ENCODE measurements around the gene GDPD4.

The GDPD4 gene

DNA sequence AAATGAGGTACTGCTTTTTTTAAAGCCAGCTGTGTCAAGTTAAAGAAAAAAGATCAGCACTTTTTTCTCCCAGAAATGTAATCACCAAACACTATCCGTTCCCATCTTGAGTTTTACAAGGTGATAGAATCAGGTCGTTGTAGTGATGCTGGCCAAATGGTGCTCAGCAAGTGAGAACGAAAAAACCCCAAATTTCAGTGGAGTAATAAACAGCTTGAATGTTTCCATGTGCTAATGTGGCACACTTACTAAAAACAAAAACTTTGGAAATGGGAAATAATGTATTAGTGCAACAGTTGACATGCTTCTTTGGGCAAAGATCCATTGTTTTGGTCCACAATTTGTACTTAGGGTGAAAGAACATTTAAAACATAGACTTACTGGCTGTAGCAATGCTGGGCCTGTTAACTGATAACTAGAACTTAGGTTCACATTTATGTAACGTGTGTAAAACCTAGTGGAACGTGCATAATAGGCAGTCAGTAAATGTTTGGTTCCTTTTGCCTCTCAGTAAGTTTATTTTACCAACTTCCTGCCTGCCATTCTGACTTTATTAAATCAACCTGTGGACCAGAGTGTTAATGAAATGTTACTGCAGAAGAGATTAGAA is 15.4 kb upstream of the GDPD4 start:
- TF ChIP-seq, protein P1, sequence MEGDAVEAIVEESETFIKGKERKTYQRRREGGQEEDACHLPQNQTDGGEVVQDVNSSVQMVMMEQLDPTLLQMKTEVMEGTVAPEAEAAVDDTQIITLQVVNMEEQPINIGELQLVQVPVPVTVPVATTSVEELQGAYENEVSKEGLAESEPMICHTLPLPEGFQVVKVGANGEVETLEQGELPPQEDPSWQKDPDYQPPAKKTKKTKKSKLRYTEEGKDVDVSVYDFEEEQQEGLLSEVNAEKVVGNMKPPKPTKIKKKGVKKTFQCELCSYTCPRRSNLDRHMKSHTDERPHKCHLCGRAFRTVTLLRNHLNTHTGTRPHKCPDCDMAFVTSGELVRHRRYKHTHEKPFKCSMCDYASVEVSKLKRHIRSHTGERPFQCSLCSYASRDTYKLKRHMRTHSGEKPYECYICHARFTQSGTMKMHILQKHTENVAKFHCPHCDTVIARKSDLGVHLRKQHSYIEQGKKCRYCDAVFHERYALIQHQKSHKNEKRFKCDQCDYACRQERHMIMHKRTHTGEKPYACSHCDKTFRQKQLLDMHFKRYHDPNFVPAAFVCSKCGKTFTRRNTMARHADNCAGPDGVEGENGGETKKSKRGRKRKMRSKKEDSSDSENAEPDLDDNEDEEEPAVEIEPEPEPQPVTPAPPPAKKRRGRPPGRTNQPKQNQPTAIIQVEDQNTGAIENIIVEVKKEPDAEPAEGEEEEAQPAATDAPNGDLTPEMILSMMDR (conservative IDR thresholded peaks at IDR 0.05; ENCODE audit: control insufficient read depth, insufficient read depth, low read depth, low read length) = no peak
- H3K4me3 ChIP-seq (ENCODE audit: control insufficient read depth, low read depth, low read length) = no peak overlapping the region
- no peak for DNase-seq (ENCODE audit: low read depth)

DNA sequence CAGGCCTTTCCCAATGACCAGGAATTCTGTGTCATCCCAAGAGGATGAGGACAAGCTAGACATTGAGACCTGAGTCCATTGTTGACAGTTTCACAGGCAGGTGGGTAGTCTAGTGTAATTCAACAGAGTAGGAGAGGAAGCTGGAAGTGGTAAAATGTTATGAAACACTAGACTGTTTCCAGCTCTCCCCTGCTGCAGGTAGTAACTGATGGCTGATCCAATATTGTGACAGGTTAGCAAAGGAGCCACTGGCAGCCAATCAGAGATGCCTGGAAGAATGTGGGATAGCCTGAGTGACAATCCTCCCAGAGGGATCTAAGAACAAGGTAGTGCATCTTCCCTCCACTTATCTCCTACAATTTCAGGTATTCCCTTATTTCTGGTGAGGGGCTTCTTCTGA is 10.6 kb upstream of the GDPD4 start:
- DNase-seq (ENCODE audit: low read depth) = no peak
- TF ChIP-seq, protein P1 (conservative IDR thresholded peaks at IDR 0.05; ENCODE audit: control insufficient read depth, insufficient read depth, low read depth, low read length) = no peak
- no peak overlapping the region for H3K4me3 ChIP-seq (ENCODE audit: control insufficient read depth, low read depth, low read length)

DNA sequence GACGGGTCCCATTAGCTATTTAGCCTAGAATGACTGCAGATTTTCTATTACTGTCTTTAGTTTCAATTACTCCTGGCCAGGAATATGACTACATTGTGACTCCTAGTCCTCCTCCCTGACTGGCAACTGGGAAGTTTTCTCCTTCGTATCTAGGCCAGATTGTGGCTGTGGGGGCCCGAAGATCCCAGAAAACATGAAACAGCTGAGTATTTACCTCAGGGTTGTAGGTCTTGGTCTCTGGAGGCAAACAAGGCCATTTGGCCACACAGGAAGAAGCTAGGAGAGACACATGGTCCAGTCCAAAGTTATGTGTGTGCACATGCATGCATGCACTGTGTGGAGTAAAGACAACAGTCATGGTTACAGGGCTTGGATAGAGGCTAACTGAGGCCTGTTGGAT is 10.2 kb upstream of the GDPD4 start:
- no peak for DNase-seq (ENCODE audit: low read depth)
- no peak overlapping the region for H3K4me3 ChIP-seq (ENCODE audit: control insufficient read depth, low read depth, low read length)
- TF ChIP-seq, protein P1 (conservative IDR thresholded peaks at IDR 0.05; ENCODE audit: control insufficient read depth, insufficient read depth, low read depth, low read length) = no peak

DNA sequence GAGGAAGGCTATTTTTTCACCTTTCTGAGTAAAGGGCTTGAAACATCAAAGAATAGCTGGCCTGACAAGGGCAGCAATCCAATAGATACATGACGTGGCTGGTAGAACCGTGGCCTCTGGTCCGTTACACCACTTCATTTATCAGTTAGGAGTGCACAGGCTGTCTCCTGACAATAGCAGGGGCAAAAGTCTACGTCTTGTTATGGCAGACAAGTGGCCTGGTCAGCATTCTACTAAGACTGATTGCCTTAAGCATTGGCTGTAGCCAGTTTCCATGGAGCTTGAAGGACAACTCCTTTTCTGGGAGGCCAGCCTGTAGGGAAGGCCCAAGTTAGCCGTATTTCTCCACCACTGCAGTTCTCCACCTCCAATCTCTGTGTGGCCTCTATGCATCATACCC is 9.2 kb upstream of the GDPD4 start:
- TF ChIP-seq, protein P1 (conservative IDR thresholded peaks at IDR 0.05; ENCODE audit: control insufficient read depth, insufficient read depth, low read depth, low read length) = no peak
- no peak for DNase-seq (ENCODE audit: low read depth)
- H3K4me3 ChIP-seq (ENCODE audit: control insufficient read depth, low read depth, low read length) = no peak overlapping the region

DNA sequence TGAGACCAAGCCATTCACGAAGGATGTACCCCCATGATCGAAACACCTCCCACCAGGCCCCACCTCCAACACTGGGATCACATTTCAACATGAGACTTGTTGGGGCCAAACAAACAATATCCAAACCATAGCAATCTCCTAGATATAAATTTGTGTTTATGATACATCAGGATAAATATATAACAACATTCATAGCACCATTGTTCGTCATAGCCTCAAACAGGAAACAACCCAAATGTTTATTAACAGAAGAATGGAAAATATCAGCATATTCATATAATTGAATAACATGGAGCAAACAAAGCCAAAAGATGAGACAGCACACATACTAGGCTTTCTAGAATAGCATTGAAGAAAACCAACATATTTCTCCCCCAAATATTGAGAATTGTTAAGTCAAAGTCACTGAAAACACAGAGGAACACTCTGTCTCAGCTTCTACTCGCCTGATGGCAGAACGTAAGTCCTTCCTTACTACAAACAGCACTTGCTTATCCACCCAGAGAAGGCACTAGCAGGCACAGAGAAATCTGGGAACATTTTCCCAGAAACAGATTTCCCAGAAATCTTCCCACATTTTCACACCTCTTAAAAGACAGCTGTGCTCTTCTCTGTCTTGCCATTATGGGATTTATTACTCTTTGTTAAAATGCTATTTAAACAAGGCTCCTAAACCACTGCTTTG is 8.1 kb upstream of the GDPD4 start:
- no peak overlapping the region for H3K4me3 ChIP-seq (ENCODE audit: control insufficient read depth, low read depth, low read length)
- TF ChIP-seq, protein P1 (conservative IDR thresholded peaks at IDR 0.05; ENCODE audit: control insufficient read depth, insufficient read depth, low read depth, low read length) = no peak
- no peak for DNase-seq (ENCODE audit: low read depth)

DNA sequence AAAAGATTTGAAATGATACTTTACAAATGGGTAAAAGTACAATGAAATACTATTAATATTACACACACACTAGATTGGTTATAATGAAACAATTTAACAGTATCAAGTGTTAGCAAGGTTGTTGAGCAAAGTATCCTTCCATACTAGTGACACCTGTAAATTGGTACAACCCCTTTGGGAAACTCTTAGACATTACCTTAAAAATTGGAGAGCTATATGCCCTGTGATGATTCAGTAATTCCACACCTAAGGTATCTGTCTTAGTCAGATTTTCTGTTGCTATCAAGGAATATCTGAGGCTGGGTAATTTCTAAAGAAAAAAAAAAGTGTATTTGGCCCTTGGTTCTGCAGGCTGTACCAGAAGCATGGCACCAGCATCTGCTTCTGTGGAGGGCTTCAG is 7.4 kb upstream of the GDPD4 start:
- TF ChIP-seq, protein P1 (conservative IDR thresholded peaks at IDR 0.05; ENCODE audit: control insufficient read depth, insufficient read depth, low read depth, low read length) = no peak
- DNase-seq (ENCODE audit: low read depth) = no peak

More for the DNA sequence above, 7.4 kb upstream of the GDPD4 start:
- H3K4me3 ChIP-seq (ENCODE audit: control insufficient read depth, low read depth, low read length) = no peak overlapping the region

Measured in fibroblast of mammary gland (primary cell).